Caco-2 (cell line): ENCODE data around the gene SLC4A9. TPM values are rescaled to one million over a fixed set of nuclear protein-coding genes. Genes with fewer than 3 reads are reported as not detected.

Experiments
- BruUV-seq: library from RNA; stranded (reverse); fragments of 400-500 nt; replicated peaks from 2 replicates; lab custom pipeline; 2021; lab: Mats Ljungman, UMichigan
- CTCF ChIA-PET: fragments of 300-600 bp; sonication (Branson Sonifier 250); formaldehyde crosslinking; loops from one replicate; lab custom pipeline; 2022; ENCODE audit warnings: antibody characterized with exemption; lab: Charles Lee
- POLR2A ChIA-PET: fragments of 300-600 bp; sonication (Branson Sonifier 250); formaldehyde crosslinking; loops from one replicate; lab custom pipeline; 2022; ENCODE audit warnings: antibody characterized with exemption; lab: Charles Lee
- DNase-seq, 2 experiments: peaks; one replicate each; pipeline versions ENCODE4 v3.0.0 to v3.0.0-alpha.2; 2020 to 2022
- H3K27me3 ChIP-seq: replicated peaks from 2 replicates; pipeline ENCODE4 v1.6.0; 2011; ENCODE audit warnings: low read length; ENCODE audit not compliant: control insufficient read depth, insufficient read depth
- H3K36me3 ChIP-seq: 2 replicates; pipeline ENCODE4 v1.5.1; 2011; ENCODE audit warnings: low read length; ENCODE audit not compliant: control insufficient read depth, insufficient read depth
- H3K4me1 ChIP-seq: fragments of 250-450 bp; sonication (Bioruptor Pico); 2 replicates; pipeline ENCODE4 v1.5.1; 2020; ENCODE audit warnings: mild to moderate bottlenecking
- H3K4me3 ChIP-seq: 2 replicates; pipeline ENCODE4 v1.5.1; 2011; ENCODE audit warnings: low read depth, mild to moderate bottlenecking, control low read depth, low read length
- H3K9me3 ChIP-seq: fragments of 250-450 bp; sonication (Bioruptor Pico); 2 replicates; pipeline ENCODE4 v1.5.1; 2020; ENCODE audit warnings: mild to moderate bottlenecking, moderate library complexity
- H3K27ac Mint-ChIP-seq: one replicate; pipeline ENCODE4 v1.8.0; 2022; ENCODE audit warnings: mixed read lengths; ENCODE audit not compliant: unreplicated experiment
- H3K27me3 Mint-ChIP-seq: one replicate; pipeline ENCODE4 v1.8.0; 2022; ENCODE audit warnings: mixed read lengths; ENCODE audit not compliant: insufficient read depth, unreplicated experiment
- H3K36me3 Mint-ChIP-seq: one replicate; pipeline ENCODE4 v1.8.0; 2022; ENCODE audit warnings: mild to moderate bottlenecking, mixed read lengths; ENCODE audit not compliant: insufficient read depth, unreplicated experiment
- H3K4me1 Mint-ChIP-seq: one replicate; pipeline ENCODE4 v1.8.0; 2022; ENCODE audit warnings: low read depth, mixed read lengths; ENCODE audit not compliant: unreplicated experiment
- H3K4me3 Mint-ChIP-seq: one replicate; pipeline ENCODE4 v1.8.0; 2022; ENCODE audit warnings: mild to moderate bottlenecking, moderate library complexity, mixed read lengths; ENCODE audit not compliant: unreplicated experiment
- H3K9me3 Mint-ChIP-seq: one replicate; pipeline ENCODE4 v1.8.0; 2022; ENCODE audit warnings: mixed read lengths; ENCODE audit not compliant: unreplicated experiment
- intact Hi-C: fragments of 100-400 bp; cut with micrococcal nuclease; formaldehyde crosslinking; loops from one replicate; pipeline ENCODE4 v1.10.0; 2022; ENCODE audit not compliant: unreplicated experiment
- total RNA-seq: library from RNA; stranded (reverse); gene quantifications from 2 replicates; pipeline ENCODE4 v1.2.3, GENCODE V29; 2022
- TF ChIP-seq, protein P1 (sequence below), 2 experiments: fragments of 200-600 bp in 1 of 2; IDR thresholded peaks; 1 replicate in 1 of 2; 2 replicates in 1 of 2; pipeline versions ENCODE4 v1.5.1 to v1.8.0; 2011 to 2022; ENCODE audit warnings: antibody characterized with exemption in 1 of 2, control low read depth in 1 of 2, inconsistent platforms in 1 of 2, low read depth in 1 of 2, low read length in 1 of 2, mild to moderate bottlenecking in 1 of 2, moderate library complexity in 1 of 2; ENCODE audit not compliant: insufficient read depth in 1 of 2, severe bottlenecking in 1 of 2, unreplicated experiment in 1 of 2

The SLC4A9 gene
- total RNA-seq, 1 experiment from 2014 or later, result 0.11 TPM

DNA sequence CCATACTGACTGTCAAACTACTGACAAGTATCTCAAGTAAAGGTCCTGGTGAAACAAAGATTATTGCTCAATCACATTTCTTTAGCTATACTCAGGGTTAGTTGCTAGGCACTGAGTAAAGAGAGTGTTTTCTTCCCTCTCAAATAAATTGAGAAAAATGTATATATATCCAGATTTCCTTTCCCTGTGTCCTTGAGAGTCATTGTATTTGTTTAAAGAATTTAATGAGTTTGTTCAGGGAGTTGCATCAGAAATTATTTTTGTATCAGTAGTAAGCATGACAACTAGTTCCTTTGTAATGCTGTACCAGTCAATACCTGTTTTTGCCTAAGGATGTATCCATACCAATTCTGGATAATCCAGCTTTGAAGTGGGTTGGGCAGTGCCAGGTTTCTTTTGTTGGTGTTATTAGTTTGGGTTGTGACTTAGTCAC is 38.4 kb downstream of the SLC4A9 start:
- no peak overlapping the region for H3K27ac Mint-ChIP-seq
- H3K36me3 Mint-ChIP-seq, result peaks cover 2% of the 10 kb centered on the region
- CTCF ChIA-PET, result no interaction called here
- no peaks in the 10 kb centered on the region for H3K9me3 Mint-ChIP-seq
- no TSS peak for BruUV-seq
- TF ChIP-seq, protein P1, sequence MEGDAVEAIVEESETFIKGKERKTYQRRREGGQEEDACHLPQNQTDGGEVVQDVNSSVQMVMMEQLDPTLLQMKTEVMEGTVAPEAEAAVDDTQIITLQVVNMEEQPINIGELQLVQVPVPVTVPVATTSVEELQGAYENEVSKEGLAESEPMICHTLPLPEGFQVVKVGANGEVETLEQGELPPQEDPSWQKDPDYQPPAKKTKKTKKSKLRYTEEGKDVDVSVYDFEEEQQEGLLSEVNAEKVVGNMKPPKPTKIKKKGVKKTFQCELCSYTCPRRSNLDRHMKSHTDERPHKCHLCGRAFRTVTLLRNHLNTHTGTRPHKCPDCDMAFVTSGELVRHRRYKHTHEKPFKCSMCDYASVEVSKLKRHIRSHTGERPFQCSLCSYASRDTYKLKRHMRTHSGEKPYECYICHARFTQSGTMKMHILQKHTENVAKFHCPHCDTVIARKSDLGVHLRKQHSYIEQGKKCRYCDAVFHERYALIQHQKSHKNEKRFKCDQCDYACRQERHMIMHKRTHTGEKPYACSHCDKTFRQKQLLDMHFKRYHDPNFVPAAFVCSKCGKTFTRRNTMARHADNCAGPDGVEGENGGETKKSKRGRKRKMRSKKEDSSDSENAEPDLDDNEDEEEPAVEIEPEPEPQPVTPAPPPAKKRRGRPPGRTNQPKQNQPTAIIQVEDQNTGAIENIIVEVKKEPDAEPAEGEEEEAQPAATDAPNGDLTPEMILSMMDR (IDR thresholded peaks at IDR 0.05; ENCODE audit: insufficient read depth in 1 of 2, low read depth in 1 of 2, low read length in 1 of 2, severe bottlenecking in 1 of 2, unreplicated experiment in 1 of 2), result no peak
- no peak overlapping the region for H3K4me3 ChIP-seq
- no peaks in the 10 kb centered on the region for H3K27me3 ChIP-seq
- no peaks in the 10 kb centered on the region for H3K4me1 ChIP-seq
- no peaks in the 10 kb centered on the region for H3K36me3 ChIP-seq
- peak in 1 of 2 experiments; percentile 16 for DNase-seq
- H3K27me3 Mint-ChIP-seq, result no peaks in the 10 kb centered on the region
- no peaks in the 10 kb centered on the region for H3K9me3 ChIP-seq
- intact Hi-C loops, result no loop called here
- POLR2A ChIA-PET, result no interaction called here
- H3K4me1 Mint-ChIP-seq, result no peaks in the 10 kb centered on the region
- H3K4me3 Mint-ChIP-seq, result no peak overlapping the region

DNA sequence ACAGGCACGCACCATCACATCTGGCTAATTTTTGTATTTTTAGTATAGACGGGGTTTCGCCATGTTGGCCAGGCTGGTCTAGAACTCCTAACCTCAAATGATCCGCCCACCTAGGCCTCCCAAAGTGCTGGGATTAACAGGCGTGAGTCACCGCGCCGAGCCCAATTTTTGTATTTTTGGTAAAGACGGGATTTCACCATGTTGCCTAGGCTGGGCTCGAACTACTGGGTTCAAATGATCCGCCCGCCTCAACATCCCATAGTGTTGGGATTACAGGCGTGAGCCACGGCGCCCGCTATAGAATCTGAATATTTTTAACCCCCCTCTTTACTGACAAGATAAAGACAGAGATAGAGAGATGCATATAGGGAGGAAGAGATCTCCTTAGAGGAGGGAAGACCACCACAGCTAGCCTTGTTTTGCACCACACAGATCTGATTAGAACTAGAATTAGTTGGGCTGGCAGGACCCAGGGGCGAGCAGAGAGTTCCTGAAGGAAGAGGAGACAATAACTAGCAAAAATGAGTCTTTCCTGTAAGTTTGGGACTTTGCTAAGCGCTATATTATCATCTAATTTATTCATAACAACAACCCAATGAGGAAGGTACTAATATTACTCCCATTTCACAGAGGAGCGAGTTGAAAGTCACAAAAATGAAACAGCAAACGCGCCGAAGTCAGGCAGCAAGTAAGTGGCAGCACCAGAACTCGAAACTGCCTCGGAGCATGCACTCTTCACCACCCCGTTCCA is 40.2 kb downstream of the SLC4A9 start:
- Mint-ChIP-seq H3K4me3 (no peak overlapping the region), H3K9me3 (no peaks in the 10 kb centered on the region), H3K36me3 (peaks cover 18% of the 10 kb centered on the region), H3K27me3 (no peaks in the 10 kb centered on the region), H3K4me1 (peaks cover 6% of the 10 kb centered on the region), H3K27ac (no peak overlapping the region)
- ChIA-PET CTCF (interaction anchor here (0.7 to 1.7 kb wide), 3 partner anchors 27 to 156 kb away, joined by 3 to 6 read pairs (median 4); partner anchors contain the start of gene HBEGF), POLR2A (interaction anchor here (0.8 to 2.9 kb wide), 7 partner anchors 33 to 311 kb away, joined by 3 to 16 read pairs (median 3); partner anchors contain the start of genes EIF4EBP3, HBEGF, IK and NDUFA2)
- Histone ChIP-seq H3K4me3 (peak overlapping the region; percentile 50), H3K4me1 (no peaks in the 10 kb centered on the region), H3K36me3 (no peaks in the 10 kb centered on the region), H3K27me3 (no peaks in the 10 kb centered on the region), H3K9me3 (no peaks in the 10 kb centered on the region)
- BruUV-seq, result TSS peak; percentile 70
- DNase-seq, result no peak
- intact Hi-C loops, result loop anchor here (2.0 to 5.0 kb wide), 2 partner anchors 27 to 157 kb away; partner anchors contain the start of gene SRA1
- TF ChIP-seq, protein P1 (IDR thresholded peaks at IDR 0.05; ENCODE audit: insufficient read depth in 1 of 2, low read depth in 1 of 2, low read length in 1 of 2, severe bottlenecking in 1 of 2, unreplicated experiment in 1 of 2), result no peak

DNA sequence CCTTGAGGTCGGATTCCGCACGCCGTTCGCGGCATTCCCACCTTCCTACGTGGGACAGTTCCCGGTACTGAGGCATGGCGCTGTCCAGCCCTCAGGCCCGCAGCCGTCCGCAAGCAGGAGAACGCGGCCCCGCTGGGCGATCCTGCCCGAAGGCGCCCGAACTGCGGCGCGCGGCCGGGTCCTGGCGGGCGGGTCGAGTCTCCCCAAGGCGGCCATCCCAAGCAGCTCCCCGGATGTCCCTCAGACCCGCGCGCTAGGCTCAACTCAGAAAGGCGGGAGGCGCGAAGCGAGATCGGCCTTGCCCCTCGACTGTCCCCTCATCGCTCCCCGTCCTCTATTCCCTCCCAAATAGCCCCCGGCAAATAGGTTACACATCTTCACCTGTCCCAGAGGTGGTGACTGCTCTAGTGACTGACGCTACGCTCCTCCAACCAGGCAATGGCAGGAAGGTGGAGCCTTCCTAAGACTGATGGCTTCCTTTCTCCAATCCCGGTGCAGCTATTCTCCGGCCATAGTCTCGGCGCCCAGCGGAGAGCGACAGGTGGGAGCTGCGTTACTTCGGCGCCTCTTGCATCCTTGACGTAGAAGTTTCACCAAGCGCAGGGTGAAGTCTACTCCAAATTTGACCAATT is 40.9 kb downstream of the SLC4A9 start:
- POLR2A ChIA-PET, result interaction anchor here (0.6 to 2.9 kb wide), 10 partner anchors 28 to 318 kb away, joined by 3 to 16 read pairs (median 3); partner anchors contain the start of genes EIF4EBP3, HBEGF, IK and NDUFA2
- CTCF ChIA-PET, result interaction anchor here (0.6 to 1.7 kb wide), 4 partner anchors 28 to 318 kb away, joined by 4 to 6 read pairs (median 4); partner anchors contain the start of gene HBEGF

More for the DNA sequence above, 40.9 kb downstream of the SLC4A9 start:
- Histone ChIP-seq H3K9me3 (no peaks in the 10 kb centered on the region), H3K27me3 (no peaks in the 10 kb centered on the region), H3K4me3 (peak overlapping the region; percentile 50), H3K36me3 (no peaks in the 10 kb centered on the region), H3K4me1 (no peaks in the 10 kb centered on the region)
- no TSS peak for BruUV-seq
- Mint-ChIP-seq H3K36me3 (peaks cover 25% of the 10 kb centered on the region), H3K27me3 (no peaks in the 10 kb centered on the region), H3K9me3 (no peaks in the 10 kb centered on the region), H3K4me1 (peaks cover 7% of the 10 kb centered on the region), H3K4me3 (no peak overlapping the region), H3K27ac (no peak overlapping the region)
- DNase-seq, result peak; percentile 96 to 99
- intact Hi-C loops, result loop anchor here (1.0 to 5.0 kb wide), 3 partner anchors 28 to 238 kb away; partner anchors contain the start of genes SRA1 and TMCO6
- TF ChIP-seq, protein P1 (IDR thresholded peaks at IDR 0.05; ENCODE audit: insufficient read depth in 1 of 2, low read depth in 1 of 2, low read length in 1 of 2, severe bottlenecking in 1 of 2, unreplicated experiment in 1 of 2), result no peak
